K562 (cell line): Measurements from ENCODE around the gene OTULINL. TPM values are rescaled to one million over a fixed set of nuclear protein-coding genes. Genes with fewer than 3 reads are reported as not detected.

Experiments
- ATAC-seq: fragments of 200-7000 bp; cut with Tn5 transposase; 3 replicates; pipeline ENCODE4 v1.9.1; 2020; ENCODE audit warnings: moderate library complexity
- BruUV-seq: library from RNA; stranded (reverse); fragments of 400-500 nt; replicated peaks from 2 replicates; lab custom pipeline; 2021; lab: Mats Ljungman, UMichigan
- CTCF ChIA-PET: fragments of 300-600 bp; formaldehyde crosslinking; extraction: SDS; loops from one replicate; lab custom pipeline; 2021; ENCODE audit warnings: low intra/inter-chr PET ratio; lab: Yijun Ruan, JAX
- POLR2A ChIA-PET: fragments of 300-600, 350-650 bp; sonication (Branson Sonifier 250); formaldehyde crosslinking; extraction: SDS; loops from one replicate; lab custom pipeline; 2021; ENCODE audit warnings: antibody characterized with exemption, inconsistent platforms; lab: Yijun Ruan, JAX
- DNase-seq, 4 experiments: peaks; one replicate each; pipeline versions ENCODE4 v3.0.0 to v3.0.0-alpha.2; 2011 to 2018; ENCODE audit warnings: low spot score in 3 of 4, mixed read lengths in 3 of 4; ENCODE audit errors: extremely low read depth in 1 of 4
- FAIRE-seq: peaks from 2 replicates; lab custom pipeline; 2011; peaks lifted over from hg19 to GRCh38; lab: Jason Lieb, UNC
- H2AFZ ChIP-seq: 2 replicates; pipeline ENCODE4 v1.6.0; 2011; ENCODE audit warnings: low read depth, low read length, control low read depth, inconsistent platforms
- H3K27ac ChIP-seq: fragments of 200-600 bp; 3 replicates; pipeline ENCODE4 v1.8.0; 2011; ENCODE audit warnings: low read depth, mild to moderate bottlenecking, control low read depth, inconsistent platforms, low read length, moderate library complexity, mixed read lengths; ENCODE audit errors: extremely low read depth
- H3K27me3 ChIP-seq, 2 experiments: fragments of 300-600 bp in 1 of 2; 2 replicates in 1 of 2; 3 replicates in 1 of 2; pipeline versions ENCODE4 v1.6.0 to v1.8.0; 2011; ENCODE audit warnings: inconsistent platforms in 2 of 2, low read length in 2 of 2, mild to moderate bottlenecking in 1 of 2, mixed read lengths in 1 of 2, moderate library complexity in 1 of 2; ENCODE audit not compliant: control insufficient read depth in 2 of 2, insufficient read depth in 2 of 2
- H3K36me3 ChIP-seq: fragments of 300-600 bp; 3 replicates; pipeline ENCODE4 v1.8.0; 2011; ENCODE audit warnings: mild to moderate bottlenecking, low read length, inconsistent platforms; ENCODE audit not compliant: control insufficient read depth, insufficient read depth
- H3K4me1 ChIP-seq, 2 experiments: fragments of 200-600 bp in 1 of 2; replicated peaks in 1 of 2; 2 replicates in 1 of 2; 3 replicates in 1 of 2; pipeline versions ENCODE4 v1.5.1 to v1.8.0; 2011; ENCODE audit warnings: inconsistent platforms in 2 of 2, low read length in 2 of 2, mild to moderate bottlenecking in 1 of 2, mixed read lengths in 1 of 2, moderate library complexity in 1 of 2; ENCODE audit not compliant: control insufficient read depth in 2 of 2, insufficient read depth in 2 of 2
- H3K4me2 ChIP-seq: 2 replicates; pipeline ENCODE4 v1.6.1; 2011; ENCODE audit warnings: low read length, control low read depth, inconsistent platforms, mixed read lengths; ENCODE audit not compliant: insufficient read depth
- H3K4me3 ChIP-seq: fragments of 200-600 bp; sonication (generic), shearing (Covaris generic); 2 replicates; pipeline ENCODE4 v1.5.1; 2016; ENCODE audit warnings: control low read depth, inconsistent platforms
- H3K79me2 ChIP-seq: fragments of 200-600 bp; 3 replicates; pipeline ENCODE4 v1.8.0; 2011; ENCODE audit warnings: low read length, inconsistent platforms; ENCODE audit not compliant: control insufficient read depth, insufficient read depth
- H3K9ac ChIP-seq, 2 experiments: 2 replicates each; pipeline versions ENCODE4 v1.6.0 to v1.6.1; 2011; ENCODE audit warnings: low read depth in 2 of 2, low read length in 2 of 2, control low read depth in 1 of 2, inconsistent platforms in 1 of 2, mild to moderate bottlenecking in 1 of 2, mixed read lengths in 1 of 2; ENCODE audit not compliant: insufficient read depth in 1 of 2
- H3K9me1 ChIP-seq: one replicate; pipeline ENCODE4 v1.6.0; 2011; ENCODE audit warnings: inconsistent platforms, mild to moderate bottlenecking, low read length, moderate library complexity; ENCODE audit not compliant: control insufficient read depth, insufficient read depth
- H3K9me3 ChIP-seq: replicated peaks from 2 replicates; pipeline ENCODE4 v1.5.1; 2011; ENCODE audit warnings: low read depth, low read length, inconsistent platforms; ENCODE audit not compliant: control insufficient read depth, insufficient read depth
- H4K20me1 ChIP-seq: replicated peaks from 2 replicates; pipeline ENCODE4 v1.6.1; 2011; ENCODE audit warnings: low read length, inconsistent platforms, mixed read lengths; ENCODE audit not compliant: control insufficient read depth, insufficient read depth
- BCL6 ChIP-seq: fragments of 250-450 bp; sonication (Bioruptor Pico); IDR thresholded peaks from 2 replicates; pipeline ENCODE4 v1.4.0; 2020
- C11orf30 ChIP-seq: fragments of 450-650 bp; IDR thresholded peaks from 2 replicates; pipeline ENCODE4 v1.6.1; 2016; ENCODE audit warnings: low read depth, mild to moderate bottlenecking
- HDAC8 ChIP-seq: fragments of 450-650 bp; IDR thresholded peaks from 2 replicates; pipeline ENCODE4 v1.6.1; 2016; ENCODE audit warnings: mild to moderate bottlenecking, missing genetic modification characterization, moderate library complexity, missing compliant biosample characterization
- NR2C1 ChIP-seq, 2 experiments: fragments of 450-650 bp; IDR thresholded peaks; 2 replicates each; pipeline ENCODE4 v1.6.1; 2017; ENCODE audit warnings: mild to moderate bottlenecking in 2 of 2, antibody characterized with exemption in 1 of 2, inconsistent platforms in 1 of 2, missing compliant biosample characterization in 1 of 2, missing genetic modification characterization in 1 of 2
- PURB ChIP-seq: sonication (generic); formaldehyde crosslinking; IDR thresholded peaks from 2 replicates; pipeline ENCODE4 v1.9.0; 2021; ENCODE audit warnings: low read depth, mild to moderate bottlenecking, missing genetic modification reagents
- ZBTB7A ChIP-seq: IDR thresholded peaks from 2 replicates; pipeline ENCODE4 v1.6.1; 2011; ENCODE audit warnings: low read depth, mild to moderate bottlenecking, low read length, moderate library complexity, borderline replicate concordance; ENCODE audit not compliant: control insufficient read depth
- WGBS: fragments of 100-300 bp; shearing (Covaris generic); methylation state at CpG from one replicate; pipeline ENCODE4 v1.1.6; 2016; ENCODE audit warnings: low coverage, mixed read lengths; ENCODE audit not compliant: insufficient coverage; ENCODE audit errors: missing lambda C conversion rate; 5-methylcytosine and 5-hydroxymethylcytosine counted together
- in situ Hi-C: fragments of 300-500 bp; cut with MboI; formaldehyde crosslinking; loops from 4 replicates; pipeline ENCODE4 v1.15.0; 2018; ENCODE audit warnings: inconsistent platforms, mixed read lengths
- intact Hi-C: fragments of 100-400 bp; cut with micrococcal nuclease; formaldehyde crosslinking; loops from 2 replicates; pipeline ENCODE4 v1.14.2; 2022
- polyA plus RNA-seq, 8 experiments: library from polyadenylated mRNA; depleted of rRNA in 4 of 8; stranded (reverse) in 5 of 8; unstranded in 3 of 8; fragments of >200 nt; fragmentation: Nextera tagmentation in 2 of 8; fragmentation: Illumina TruSeq in 1 of 8; extraction: Ambion mirVana in 2 of 8; extraction: Trizol in 1 of 8; gene quantifications; 2 replicates each; pipeline versions ENCODE4 v1.2.1 to v1.2.3, GENCODE V29; 2011 to 2014; ENCODE audit warnings: inconsistent platforms in 1 of 8, missing spikeins in 1 of 8
- total RNA-seq, 7 experiments: library from RNA; depleted of rRNA in 6 of 7; stranded (reverse); fragments of >200 nt in 6 of 7; fragmentation: Illumina TruSeq in 2 of 7; extraction: Trizol in 2 of 7; gene quantifications; 2 replicates each; pipeline versions ENCODE4 v1.2.1 to v1.2.3, GENCODE V29; 2011 to 2021; ENCODE audit warnings: low replicate concordance in 1 of 7
- TF ChIP-seq, protein P1 (sequence below): IDR thresholded peaks from 2 replicates; pipeline ENCODE4 v1.6.1; 2016; ENCODE audit warnings: missing genetic modification characterization, missing compliant biosample characterization

Gene OTULINL
- total and polyA plus RNA-seq, 9 of the 15 experiments (the other 6 are each of a cell fraction or from before 2014, with no cell fraction given) = 0.13 to 0.18 TPM; not detected in 7

DNA sequence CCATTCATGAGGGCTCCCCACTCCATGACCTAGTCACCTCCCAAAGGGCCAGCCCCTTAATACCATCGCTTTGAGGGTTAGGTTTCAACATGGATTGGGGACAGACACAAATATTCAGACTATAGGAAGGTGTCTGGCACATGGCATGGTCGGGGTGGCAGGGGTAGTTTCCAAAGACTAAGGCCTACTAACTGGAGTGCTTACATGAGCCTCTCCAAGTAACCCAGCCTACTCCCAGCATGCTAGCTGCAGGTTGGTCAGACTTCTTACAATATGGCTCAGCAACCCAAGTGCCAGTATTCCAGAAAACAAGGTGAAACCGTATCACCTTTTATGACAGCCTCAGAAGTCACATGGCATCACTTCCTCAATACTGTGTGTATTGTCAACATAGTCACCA lies 19.9 kb upstream of the OTULINL start (continued):
- TF ChIP-seq C11orf30 = no peak
- TF ChIP-seq, all 486 proteins: peak for 0

DNA sequence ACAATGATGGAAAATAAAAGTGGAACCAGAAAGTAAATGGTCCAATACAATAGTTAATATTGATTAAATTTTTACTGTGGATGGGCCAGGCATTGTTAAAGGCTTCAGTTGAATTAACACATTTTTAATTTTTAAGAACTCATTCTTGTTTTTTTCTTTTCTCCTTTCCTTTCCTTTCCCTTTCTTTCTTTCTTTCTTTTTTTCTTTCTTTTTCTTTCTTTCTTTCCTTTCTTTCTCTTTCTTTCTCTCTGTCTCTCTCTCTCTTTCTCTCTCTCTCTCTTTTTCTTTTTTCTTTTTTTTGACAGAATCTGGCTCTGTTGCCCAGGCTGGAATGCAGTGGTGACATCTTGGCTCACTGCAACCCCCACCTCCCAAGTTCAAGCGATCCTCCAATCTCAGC lies 13.3 kb upstream of the OTULINL start:
- Histone ChIP-seq H3K36me3 (no peaks in the 10 kb centered on the region), H3K4me3 (no peak overlapping the region), H3K9me3 (no peaks in the 10 kb centered on the region), H3K9me1 (no peaks in the 10 kb centered on the region), H3K9ac (no peak overlapping the region), H3K79me2 (no peaks in the 10 kb centered on the region), H3K27ac (no peak overlapping the region), H4K20me1 (no peaks in the 10 kb centered on the region), H3K4me2 (no peak overlapping the region), H3K4me1 (no peaks in the 10 kb centered on the region), H3K27me3 (no peaks in the 10 kb centered on the region), H2AFZ (no peak overlapping the region)
- ATAC-seq = no peak
- TF ChIP-seq HDAC8 (tag) = no peak
- no peak for TF ChIP-seq PURB (CRISPR knock-in tag)
- TF ChIP-seq BCL6 (CRISPR knock-in tag) = no peak
- TF ChIP-seq ZBTB7A = no peak
- TF ChIP-seq, protein P1, sequence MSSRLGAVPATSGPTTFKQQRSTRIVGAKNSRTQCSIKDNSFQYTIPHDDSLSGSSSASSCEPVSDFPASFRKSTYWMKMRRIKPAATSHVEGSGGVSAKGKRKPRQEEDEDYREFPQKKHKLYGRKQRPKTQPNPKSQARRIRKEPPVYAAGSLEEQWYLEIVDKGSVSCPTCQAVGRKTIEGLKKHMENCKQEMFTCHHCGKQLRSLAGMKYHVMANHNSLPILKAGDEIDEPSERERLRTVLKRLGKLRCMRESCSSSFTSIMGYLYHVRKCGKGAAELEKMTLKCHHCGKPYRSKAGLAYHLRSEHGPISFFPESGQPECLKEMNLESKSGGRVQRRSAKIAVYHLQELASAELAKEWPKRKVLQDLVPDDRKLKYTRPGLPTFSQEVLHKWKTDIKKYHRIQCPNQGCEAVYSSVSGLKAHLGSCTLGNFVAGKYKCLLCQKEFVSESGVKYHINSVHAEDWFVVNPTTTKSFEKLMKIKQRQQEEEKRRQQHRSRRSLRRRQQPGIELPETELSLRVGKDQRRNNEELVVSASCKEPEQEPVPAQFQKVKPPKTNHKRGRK (tag) = peak; percentile 39; the same call in 1 of the 2 replicates
- no peak for TF ChIP-seq NR2C1 (IDR thresholded peaks at IDR 0.05)
- no peak for TF ChIP-seq NR2C1 (tag; IDR thresholded peaks at IDR 0.05)
- intact Hi-C loops (no loop called here), in situ Hi-C loops (no loop called here)
- CTCF ChIA-PET = no interaction called here
- WGBS = 13% methylated on average over 1 of the region's 1 CpG
- DNase-seq = no peak
- FAIRE-seq = no peak
- BruUV-seq = no TSS peak
- POLR2A ChIA-PET = no interaction called here
